ENCODE measurements around the gene RNF138.
"Not testable (repeated sequence)": the region's sequence is repeated elsewhere in the genome, so short reads cannot be mapped to it uniquely, and the experiment has no call there.

Gene RNF138

GRCh38 chr18:32086881-32087280 lies 4.8 kb upstream of the RNF138 start:
- no peaks in the 10 kb centered on the region for H3K36me3 ChIP-seq (ENCODE audit: insufficient read depth, low read length)
- no peaks in the 10 kb centered on the region for H3K4me1 ChIP-seq (ENCODE audit: insufficient read depth, low read length)
- H3K9me3 ChIP-seq (ENCODE audit: control insufficient read depth, insufficient read depth, low read length) = no peaks in the 10 kb centered on the region
- H3K9ac ChIP-seq (ENCODE audit: low read depth, low read length) = no peak overlapping the region

GRCh38 chr18:32090831-32091230 lies 843 bp upstream of the RNF138 start:
- H3K36me3 ChIP-seq (ENCODE audit: insufficient read depth, low read length); H3K9me3 ChIP-seq (ENCODE audit: control insufficient read depth, insufficient read depth, low read length); H3K4me1 ChIP-seq (ENCODE audit: insufficient read depth, low read length); H3K9ac ChIP-seq (ENCODE audit: low read depth, low read length): not testable (repeated sequence)

GRCh38 chr18:32091325-32091723 lies 350 bp upstream of the RNF138 start:
- Histone ChIP-seq H3K4me1 (ENCODE audit: insufficient read depth, low read length) (peaks cover 10% of the 10 kb centered on the region; the same call in 1 of the 2 replicates), H3K9ac (ENCODE audit: low read depth, low read length) (peak overlapping the region; percentile 94), H3K9me3 (ENCODE audit: control insufficient read depth, insufficient read depth, low read length) (no peaks in the 10 kb centered on the region), H3K36me3 (ENCODE audit: insufficient read depth, low read length) (no peaks in the 10 kb centered on the region)

- Histone ChIP-seq H3K9ac (ENCODE audit: low read depth, low read length) (peak overlapping the region; percentile 96), H3K4me1 (ENCODE audit: insufficient read depth, low read length) (peaks cover 10% of the 10 kb centered on the region; the same call in 1 of the 2 replicates), H3K9me3 (ENCODE audit: control insufficient read depth, insufficient read depth, low read length) (no peaks in the 10 kb centered on the region), H3K36me3 (ENCODE audit: insufficient read depth, low read length) (no peaks in the 10 kb centered on the region)
These were observed 888 bp downstream of the RNF138 start for GRCh38 chr18:32092422-32093101.

GRCh38 chr18:32093102-32093511 lies 1.4 kb downstream of the RNF138 start:
- Histone ChIP-seq H3K4me1 (ENCODE audit: insufficient read depth, low read length) (peaks cover 10% of the 10 kb centered on the region; the same call in 1 of the 2 replicates), H3K9ac (ENCODE audit: low read depth, low read length) (peak overlapping the region; percentile 96), H3K36me3 (ENCODE audit: insufficient read depth, low read length) (no peaks in the 10 kb centered on the region), H3K9me3 (ENCODE audit: control insufficient read depth, insufficient read depth, low read length) (no peaks in the 10 kb centered on the region)

GRCh38 chr18:32093523-32093922 lies 1.8 kb downstream of the RNF138 start:
- no peaks in the 10 kb centered on the region for H3K36me3 ChIP-seq (ENCODE audit: insufficient read depth, low read length)
- no peaks in the 10 kb centered on the region for H3K9me3 ChIP-seq (ENCODE audit: control insufficient read depth, insufficient read depth, low read length)
- H3K9ac ChIP-seq (ENCODE audit: low read depth, low read length) = peak overlapping the region; percentile 96
- H3K4me1 ChIP-seq (ENCODE audit: insufficient read depth, low read length) = peaks cover 10% of the 10 kb centered on the region; the same call in 1 of the 2 replicates

GRCh38 chr18:32095192-32095899 lies 3.7 kb downstream of the RNF138 start:
- H3K36me3 ChIP-seq (ENCODE audit: insufficient read depth, low read length) = no peaks in the 10 kb centered on the region
- H3K4me1 ChIP-seq (ENCODE audit: insufficient read depth, low read length) = peaks cover 10% of the 10 kb centered on the region; the same call in 1 of the 2 replicates
- no peak overlapping the region for H3K9ac ChIP-seq (ENCODE audit: low read depth, low read length)
- no peaks in the 10 kb centered on the region for H3K9me3 ChIP-seq (ENCODE audit: control insufficient read depth, insufficient read depth, low read length)

- H3K9me3 ChIP-seq (ENCODE audit: control insufficient read depth, insufficient read depth, low read length) = no peaks in the 10 kb centered on the region
- H3K4me1 ChIP-seq (ENCODE audit: insufficient read depth, low read length) = peaks cover 10% of the 10 kb centered on the region; the same call in 1 of the 2 replicates
- H3K36me3 ChIP-seq (ENCODE audit: insufficient read depth, low read length) = no peaks in the 10 kb centered on the region
- H3K9ac ChIP-seq (ENCODE audit: low read depth, low read length) = no peak overlapping the region
These were observed 4.2 kb downstream of the RNF138 start for GRCh38 chr18:32095900-32096229.

- no peaks in the 10 kb centered on the region for H3K9me3 ChIP-seq (ENCODE audit: control insufficient read depth, insufficient read depth, low read length)
- H3K4me1 ChIP-seq (ENCODE audit: insufficient read depth, low read length) = peaks cover 10% of the 10 kb centered on the region; the same call in 1 of the 2 replicates
- no peak overlapping the region for H3K9ac ChIP-seq (ENCODE audit: low read depth, low read length)
- H3K36me3 ChIP-seq (ENCODE audit: insufficient read depth, low read length) = no peaks in the 10 kb centered on the region
These were observed 5.3 kb downstream of the RNF138 start for GRCh38 chr18:32096946-32097345.

- Histone ChIP-seq H3K36me3 (ENCODE audit: insufficient read depth, low read length) (no peaks in the 10 kb centered on the region), H3K9me3 (ENCODE audit: control insufficient read depth, insufficient read depth, low read length) (no peaks in the 10 kb centered on the region), H3K9ac (ENCODE audit: low read depth, low read length) (no peak overlapping the region), H3K4me1 (ENCODE audit: insufficient read depth, low read length) (no peaks in the 10 kb centered on the region)
These were observed 12.8 kb downstream of the RNF138 start for GRCh38 chr18:32104516-32104915.

- Histone ChIP-seq H3K9ac (ENCODE audit: low read depth, low read length) (no peak overlapping the region), H3K36me3 (ENCODE audit: insufficient read depth, low read length) (no peaks in the 10 kb centered on the region), H3K4me1 (ENCODE audit: insufficient read depth, low read length) (no peaks in the 10 kb centered on the region), H3K9me3 (ENCODE audit: control insufficient read depth, insufficient read depth, low read length) (no peaks in the 10 kb centered on the region)
These were observed 18.3 kb downstream of the RNF138 start for GRCh38 chr18:32110005-32110404.

GRCh38 chr18:32111706-32112105 lies 20.0 kb downstream of the RNF138 start:
- H3K9ac ChIP-seq (ENCODE audit: low read depth, low read length) = no peak overlapping the region
- no peaks in the 10 kb centered on the region; the same call in 1 of the 2 replicates for H3K36me3 ChIP-seq (ENCODE audit: insufficient read depth, low read length)

GRCh38 chr18:32112826-32113225 lies 21.2 kb downstream of the RNF138 start:
- Histone ChIP-seq H3K4me1 (ENCODE audit: insufficient read depth, low read length) (no peaks in the 10 kb centered on the region), H3K9me3 (ENCODE audit: control insufficient read depth, insufficient read depth, low read length) (no peaks in the 10 kb centered on the region), H3K9ac (ENCODE audit: low read depth, low read length) (no peak overlapping the region), H3K36me3 (ENCODE audit: insufficient read depth, low read length) (peaks cover 5% of the 10 kb centered on the region; the same call in 1 of the 2 replicates)

More at GRCh38 chr18:32111706-32112105, 20.0 kb downstream of the RNF138 start:
- no peaks in the 10 kb centered on the region for H3K4me1 ChIP-seq (ENCODE audit: insufficient read depth, low read length)
- no peaks in the 10 kb centered on the region for H3K9me3 ChIP-seq (ENCODE audit: control insufficient read depth, insufficient read depth, low read length)

- Histone ChIP-seq H3K36me3 (ENCODE audit: insufficient read depth, low read length) (peaks cover 5% of the 10 kb centered on the region; the same call in 1 of the 2 replicates), H3K9me3 (ENCODE audit: control insufficient read depth, insufficient read depth, low read length) (no peaks in the 10 kb centered on the region), H3K9ac (ENCODE audit: low read depth, low read length) (no peak overlapping the region), H3K4me1 (ENCODE audit: insufficient read depth, low read length) (no peaks in the 10 kb centered on the region)
These were observed 22.7 kb downstream of the RNF138 start for GRCh38 chr18:32114293-32114942.
